Measurements from ENCODE around the gene ARHGAP20. TPM values are rescaled to one million over a fixed set of nuclear protein-coding genes. Genes with fewer than 3 reads are reported as not detected.

The ARHGAP20 gene
- total RNA-seq, 1 experiment from 2014 or later: 0.05 TPM

- H3K36me3 ChIP-seq (ENCODE audit: control insufficient read depth, insufficient read depth, low read length): no peaks in the 10 kb centered on the region
- Mint-ChIP-seq H3K27me3 (ENCODE audit: insufficient read depth, unreplicated experiment) (peaks cover 7% of the 10 kb centered on the region), H3K27ac (ENCODE audit: unreplicated experiment) (no peak overlapping the region), H3K4me3 (ENCODE audit: unreplicated experiment) (no peak overlapping the region), H3K4me1 (ENCODE audit: low read depth, unreplicated experiment) (no peaks in the 10 kb centered on the region), H3K36me3 (ENCODE audit: insufficient read depth, unreplicated experiment) (no peaks in the 10 kb centered on the region), H3K9me3 (ENCODE audit: unreplicated experiment) (no peaks in the 10 kb centered on the region)
- no peak overlapping the region for H3K4me3 ChIP-seq (ENCODE audit: low read depth, low read length)
- intact Hi-C loops (cut with micrococcal nuclease; ENCODE audit: unreplicated experiment): no loop called here
- no peak for TF ChIP-seq CTCF (IDR thresholded peaks at IDR 0.05; ENCODE audit: insufficient read depth in 1 of 2, low read depth in 1 of 2, low read length in 1 of 2, severe bottlenecking in 1 of 2, unreplicated experiment in 1 of 2)
- H3K4me1 ChIP-seq: no peaks in the 10 kb centered on the region
- no TSS peak for BruUV-seq (replicated peaks)
- DNase-seq: no peak
- H3K9me3 ChIP-seq: no peaks in the 10 kb centered on the region
- no peaks in the 10 kb centered on the region for H3K27me3 ChIP-seq (replicated peaks; ENCODE audit: control insufficient read depth, insufficient read depth, low read length)
- POLR2A ChIA-PET: no interaction called here
- CTCF ChIA-PET: no interaction called here
Measured at GRCh38 chr11:110675548-110675947, 36.7 kb downstream of the ARHGAP20 start.

GRCh38 chr11:110665689-110666465, 46.4 kb downstream of the ARHGAP20 start:
- no peaks in the 10 kb centered on the region for H3K9me3 ChIP-seq
- no peak overlapping the region for H3K4me3 Mint-ChIP-seq (ENCODE audit: unreplicated experiment)
- intact Hi-C loops (cut with micrococcal nuclease; ENCODE audit: unreplicated experiment): no loop called here
- no peak for TF ChIP-seq CTCF (IDR thresholded peaks at IDR 0.05; ENCODE audit: insufficient read depth in 1 of 2, low read depth in 1 of 2, low read length in 1 of 2, severe bottlenecking in 1 of 2, unreplicated experiment in 1 of 2)
- peaks cover 6% of the 10 kb centered on the region for H3K27me3 Mint-ChIP-seq (ENCODE audit: insufficient read depth, unreplicated experiment)
- no peaks in the 10 kb centered on the region for H3K36me3 ChIP-seq (ENCODE audit: control insufficient read depth, insufficient read depth, low read length)
- ChIA-PET CTCF (no interaction called here), POLR2A (interaction anchor here (0.5 kb wide), 1 partner anchor 14 kb away, joined by 3 read pairs; no protein-coding TSS in a partner anchor)
- H3K27ac Mint-ChIP-seq (ENCODE audit: unreplicated experiment): no peak overlapping the region
- no peak for DNase-seq
- H3K27me3 ChIP-seq (replicated peaks; ENCODE audit: control insufficient read depth, insufficient read depth, low read length): no peaks in the 10 kb centered on the region
- no peaks in the 10 kb centered on the region for H3K9me3 Mint-ChIP-seq (ENCODE audit: unreplicated experiment)
- H3K4me1 ChIP-seq: no peaks in the 10 kb centered on the region
- no peaks in the 10 kb centered on the region for H3K36me3 Mint-ChIP-seq (ENCODE audit: insufficient read depth, unreplicated experiment)
- H3K4me3 ChIP-seq (ENCODE audit: low read depth, low read length): no peak overlapping the region
- no TSS peak for BruUV-seq (replicated peaks)
- no peaks in the 10 kb centered on the region for H3K4me1 Mint-ChIP-seq (ENCODE audit: low read depth, unreplicated experiment)

- no peaks in the 10 kb centered on the region for H3K4me1 ChIP-seq
- H3K4me3 ChIP-seq (ENCODE audit: low read depth, low read length): no peak overlapping the region
- no peaks in the 10 kb centered on the region for H3K36me3 ChIP-seq (ENCODE audit: control insufficient read depth, insufficient read depth, low read length)
- ChIA-PET POLR2A (no interaction called here), CTCF (no interaction called here)
- DNase-seq: no peak
- H3K27me3 Mint-ChIP-seq (ENCODE audit: insufficient read depth, unreplicated experiment): peaks cover 8% of the 10 kb centered on the region
- TF ChIP-seq CTCF (IDR thresholded peaks at IDR 0.05; ENCODE audit: insufficient read depth in 1 of 2, low read depth in 1 of 2, low read length in 1 of 2, severe bottlenecking in 1 of 2, unreplicated experiment in 1 of 2): no peak
- no peak overlapping the region for H3K27ac Mint-ChIP-seq (ENCODE audit: unreplicated experiment)
- H3K9me3 Mint-ChIP-seq (ENCODE audit: unreplicated experiment): peaks cover 21% of the 10 kb centered on the region
- H3K27me3 ChIP-seq (replicated peaks; ENCODE audit: control insufficient read depth, insufficient read depth, low read length): no peaks in the 10 kb centered on the region
- H3K4me3 Mint-ChIP-seq (ENCODE audit: unreplicated experiment): no peak overlapping the region
- BruUV-seq (replicated peaks): no TSS peak
- no peaks in the 10 kb centered on the region for H3K4me1 Mint-ChIP-seq (ENCODE audit: low read depth, unreplicated experiment)
- no peaks in the 10 kb centered on the region for H3K36me3 Mint-ChIP-seq (ENCODE audit: insufficient read depth, unreplicated experiment)
- intact Hi-C loops (cut with micrococcal nuclease; ENCODE audit: unreplicated experiment): no loop called here
- no peaks in the 10 kb centered on the region for H3K9me3 ChIP-seq
Measured at GRCh38 chr11:110655967-110656366, 56.3 kb downstream of the ARHGAP20 start.
